ENCODE results near the gene BCL2. TPM values are rescaled to one million over a fixed set of nuclear protein-coding genes. Genes with fewer than 3 reads are reported as not detected.
A peak's percentile ranks its signal among the peaks of the same experiment; 100 is the strongest.
"Not testable (repeated sequence)": the region's sequence is repeated elsewhere in the genome, so short reads cannot be mapped to it uniquely, and the experiment has no call there.

The BCL2 gene
- total RNA-seq, 4 donors from 2014 or later: 25.2 to 39.0 (median 36.1) TPM

GRCh38 chr18:63237881-63238692, 81.5 kb downstream of the BCL2 start:
- H3K4me3 ChIP-seq: peak overlapping the region; percentile 7 to 39 (median 20)
- peaks cover 20 to 41% (median 37%) of the 10 kb centered on the region in 4 donors for H3K4me1 ChIP-seq
- TF ChIP-seq CTCF (IDR thresholded peaks at IDR 0.05) (peak in 1 of 3 experiments; percentile 7), POLR2A (IDR thresholded peaks at IDR 0.05; ENCODE audit: low read depth) (no peak), EP300 (IDR thresholded peaks at IDR 0.05) (no peak), POLR2AphosphoS5 (IDR thresholded peaks at IDR 0.05) (peak; percentile 40 to 76)
- intact Hi-C loops (cut with DNase I): loop anchor here (5.0 kb wide), 1 partner anchor 79 kb away; the partner anchor contains the start of gene BCL2
- H3K36me3 ChIP-seq: no peaks in the 10 kb centered on the region
- H3K27ac ChIP-seq (replicated peaks in 1 of 4): peak overlapping the region; percentile 85 to 90 (median 86)
- H3K27me3 ChIP-seq: no peaks in the 10 kb centered on the region
- H3K9me3 ChIP-seq: no peaks in the 10 kb centered on the region
- WGBS: 38% methylated on average over 14 of the region's 14 CpGs
- peak; percentile 79 for DNase-seq (ENCODE audit: extremely low spot score)

GRCh38 chr18:63236921-63237846, 82.4 kb downstream of the BCL2 start:
- no peak for DNase-seq (ENCODE audit: extremely low spot score)
- H3K4me1 ChIP-seq: peaks cover 20 to 50% (median 45%) of the 10 kb centered on the region in 4 donors
- peak overlapping the region; percentile 85 to 90 (median 86) for H3K27ac ChIP-seq (replicated peaks in 1 of 4)
- H3K36me3 ChIP-seq: no peaks in the 10 kb centered on the region
- H3K9me3 ChIP-seq: no peaks in the 10 kb centered on the region
- WGBS: 67% methylated on average over 21 of the region's 21 CpGs
- TF ChIP-seq CTCF (IDR thresholded peaks at IDR 0.05): no peak
- no peak for TF ChIP-seq POLR2A (IDR thresholded peaks at IDR 0.05; ENCODE audit: low read depth)
- no peak for TF ChIP-seq POLR2AphosphoS5 (IDR thresholded peaks at IDR 0.05)
- no peak for TF ChIP-seq EP300 (IDR thresholded peaks at IDR 0.05)
- H3K27me3 ChIP-seq: no peaks in the 10 kb centered on the region
- H3K4me3 ChIP-seq: peak overlapping the region; percentile 7 to 39 (median 20)
- intact Hi-C loops (cut with DNase I): loop anchor here (5.0 kb wide), 1 partner anchor 80 kb away; the partner anchor contains the start of gene BCL2

DNA sequence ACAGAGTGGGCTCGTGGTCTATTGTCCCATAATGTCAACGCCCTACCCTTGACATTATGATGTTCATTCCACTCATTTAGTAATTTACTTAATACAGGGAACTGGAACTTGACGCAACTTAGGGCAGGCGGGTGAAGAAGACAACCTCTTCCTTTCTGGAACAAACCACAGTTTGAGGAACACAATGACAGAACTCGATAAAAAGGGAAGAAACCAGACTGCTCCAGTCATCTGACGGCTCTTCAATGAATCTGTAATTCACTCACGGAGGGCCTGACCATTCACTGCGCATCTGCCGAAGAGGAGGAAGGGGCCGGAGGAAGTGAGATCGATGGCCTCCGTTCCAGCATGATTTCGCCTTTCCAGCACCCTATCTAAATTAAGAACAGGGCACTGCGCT, 83.2 kb downstream of the BCL2 start:
- intact Hi-C loops (cut with DNase I): loop anchor here (5.0 kb wide), 1 partner anchor 81 kb away; the partner anchor contains the start of gene BCL2
- Histone ChIP-seq H3K4me3 (peak overlapping the region in 3 of 4 donors; percentile 7 to 39 (median 25)), H3K9me3 (no peaks in the 10 kb centered on the region), H3K27ac (replicated peaks in 1 of 4) (peak overlapping the region; percentile 85 to 90 (median 86)), H3K36me3 (no peaks in the 10 kb centered on the region), H3K27me3 (no peaks in the 10 kb centered on the region), H3K4me1 (peaks cover 20 to 54% (median 47%) of the 10 kb centered on the region in 4 donors)
- TF ChIP-seq POLR2AphosphoS5 (IDR thresholded peaks at IDR 0.05) (no peak), EP300 (IDR thresholded peaks at IDR 0.05) (no peak), POLR2A (IDR thresholded peaks at IDR 0.05; ENCODE audit: low read depth) (no peak), CTCF (IDR thresholded peaks at IDR 0.05) (no peak)
- DNase-seq (ENCODE audit: extremely low spot score): no peak
- 75% methylated on average over 14 of the region's 14 CpGs for WGBS

DNA sequence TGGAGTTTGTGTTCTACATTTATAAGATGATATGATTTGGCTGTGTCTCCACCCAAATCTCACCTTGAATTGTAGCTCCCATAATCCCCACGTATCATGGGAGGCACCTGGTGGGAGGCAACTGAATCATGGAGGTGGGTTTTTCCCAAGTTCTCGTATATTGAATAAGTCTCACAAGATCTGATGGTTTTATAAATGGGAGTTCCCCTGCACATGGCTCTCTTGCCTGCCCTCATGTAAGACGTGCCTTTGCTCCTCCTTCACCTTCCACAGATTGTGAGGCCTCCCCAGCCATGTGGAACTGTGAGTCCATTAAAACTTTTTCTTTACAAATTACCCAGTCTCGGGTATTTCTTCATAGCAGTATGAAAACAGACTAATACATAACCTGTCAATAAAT, 83.6 kb downstream of the BCL2 start:
- Histone ChIP-seq H3K27ac (replicated peaks in 1 of 4) (peak overlapping the region; percentile 85 to 90 (median 86)), H3K4me1 (peaks cover 20 to 55% (median 48%) of the 10 kb centered on the region in 4 donors)
- WGBS: 82% methylated on average over 4 of the region's 4 CpGs
- not testable (repeated sequence) for H3K9me3 ChIP-seq; H3K36me3 ChIP-seq; H3K27me3 ChIP-seq; H3K4me3 ChIP-seq; DNase-seq (ENCODE audit: extremely low spot score)
- intact Hi-C loops (cut with DNase I): loop anchor here (5.0 kb wide), 1 partner anchor 81 kb away; the partner anchor contains the start of gene BCL2
